Vagina (tissue), 2 donors: Measurements from ENCODE around the gene MRPL54.

ENCODE experiments used
- POLR2A ChIP-seq, 2 donors: fragments of 450-650 bp; IDR thresholded peaks; one replicate each; pipeline ENCODE4 v1.6.1; 2017; ENCODE audit warnings: antibody characterized with exemption in 2 of 2, mild to moderate bottlenecking in 2 of 2, moderate library complexity in 2 of 2
- POLR2AphosphoS5 ChIP-seq, 2 donors: sonication (generic); formaldehyde crosslinking; IDR thresholded peaks; one replicate each; pipeline ENCODE4 v1.9.0; 2017; ENCODE audit warnings: antibody characterized with exemption in 2 of 2, mild to moderate bottlenecking in 2 of 2, low read depth in 1 of 2; ENCODE audit not compliant: insufficient read depth in 1 of 2
- TF ChIP-seq, protein P1 (sequence below), 3 experiments: fragments of 450-650 bp in 2 of 3; fragments of 200-600 bp in 1 of 3; sonication (generic) in 1 of 3; IDR thresholded peaks; one replicate each; pipeline ENCODE4 v1.5.1; 2017 to 2019; ENCODE audit warnings: antibody characterized with exemption in 3 of 3, mild to moderate bottlenecking in 2 of 3, moderate library complexity in 2 of 3

DNA sequence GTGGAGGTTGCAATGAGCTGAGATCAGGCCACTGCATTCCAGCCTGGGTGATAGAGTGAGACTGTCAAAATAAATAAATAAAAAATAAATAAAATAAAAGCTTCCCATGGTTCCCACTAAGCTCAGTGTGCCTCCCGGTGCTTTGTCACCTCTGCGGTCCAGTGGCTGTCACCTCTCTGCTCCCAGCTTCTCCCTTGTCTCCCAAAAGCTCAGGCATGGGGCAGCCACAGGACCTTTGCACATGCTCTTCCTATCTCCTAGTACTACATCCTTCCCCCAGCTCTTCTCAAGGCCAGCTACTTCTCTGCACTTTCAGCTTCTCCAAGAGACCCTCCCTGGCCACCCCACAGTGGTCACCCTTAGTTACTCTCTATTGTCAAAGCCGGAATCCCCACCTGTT lies 31.3 kb downstream of the MRPL54 start:
- TF ChIP-seq, protein P1, sequence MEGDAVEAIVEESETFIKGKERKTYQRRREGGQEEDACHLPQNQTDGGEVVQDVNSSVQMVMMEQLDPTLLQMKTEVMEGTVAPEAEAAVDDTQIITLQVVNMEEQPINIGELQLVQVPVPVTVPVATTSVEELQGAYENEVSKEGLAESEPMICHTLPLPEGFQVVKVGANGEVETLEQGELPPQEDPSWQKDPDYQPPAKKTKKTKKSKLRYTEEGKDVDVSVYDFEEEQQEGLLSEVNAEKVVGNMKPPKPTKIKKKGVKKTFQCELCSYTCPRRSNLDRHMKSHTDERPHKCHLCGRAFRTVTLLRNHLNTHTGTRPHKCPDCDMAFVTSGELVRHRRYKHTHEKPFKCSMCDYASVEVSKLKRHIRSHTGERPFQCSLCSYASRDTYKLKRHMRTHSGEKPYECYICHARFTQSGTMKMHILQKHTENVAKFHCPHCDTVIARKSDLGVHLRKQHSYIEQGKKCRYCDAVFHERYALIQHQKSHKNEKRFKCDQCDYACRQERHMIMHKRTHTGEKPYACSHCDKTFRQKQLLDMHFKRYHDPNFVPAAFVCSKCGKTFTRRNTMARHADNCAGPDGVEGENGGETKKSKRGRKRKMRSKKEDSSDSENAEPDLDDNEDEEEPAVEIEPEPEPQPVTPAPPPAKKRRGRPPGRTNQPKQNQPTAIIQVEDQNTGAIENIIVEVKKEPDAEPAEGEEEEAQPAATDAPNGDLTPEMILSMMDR (IDR thresholded peaks at IDR 0.05): no peak
- TF ChIP-seq POLR2AphosphoS5 (IDR thresholded peaks at IDR 0.05; ENCODE audit: insufficient read depth in 1 of 2, low read depth in 1 of 2) (no peak), POLR2A (IDR thresholded peaks at IDR 0.05) (no peak)
